AG09309 (cell line): ENCODE measurements around the gene C1QL2.

Experiments
- DNase-seq: peaks from one replicate; pipeline ENCODE4 v3.0.0-alpha.2; 2010; ENCODE audit warnings: low read depth
- H3K4me3 ChIP-seq: 2 replicates; pipeline ENCODE4 v1.5.1; 2011; ENCODE audit warnings: mild to moderate bottlenecking, low read depth, low read length, moderate library complexity; ENCODE audit not compliant: control insufficient read depth
- TF ChIP-seq, protein P1 (sequence below): IDR thresholded peaks from 2 replicates; pipeline ENCODE4 v1.5.1; 2011; ENCODE audit warnings: mild to moderate bottlenecking, low read depth, low read length, inconsistent platforms; ENCODE audit not compliant: insufficient read depth, control insufficient read depth; ENCODE audit errors: missing control alignments

The C1QL2 gene

DNA sequence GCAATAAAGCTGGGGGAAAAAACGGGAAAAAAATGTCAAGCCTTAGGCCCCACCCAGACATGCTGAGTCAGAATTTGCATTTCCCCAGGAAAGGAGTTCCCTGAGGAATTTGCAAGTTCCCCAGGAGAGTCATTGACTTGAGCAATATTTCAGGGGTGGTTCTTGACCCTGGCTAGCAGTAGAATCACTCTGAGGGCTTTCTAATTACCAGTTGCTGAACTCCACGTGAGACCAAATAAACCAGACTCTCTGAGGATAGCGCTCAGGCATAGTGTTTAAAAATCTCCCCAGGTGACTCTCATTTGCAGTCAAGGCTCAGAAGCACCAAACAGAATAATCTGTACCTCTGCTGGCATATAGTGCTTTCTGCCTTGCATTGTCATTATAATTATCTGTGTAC is 48.7 kb downstream of the C1QL2 start:
- TF ChIP-seq, protein P1, sequence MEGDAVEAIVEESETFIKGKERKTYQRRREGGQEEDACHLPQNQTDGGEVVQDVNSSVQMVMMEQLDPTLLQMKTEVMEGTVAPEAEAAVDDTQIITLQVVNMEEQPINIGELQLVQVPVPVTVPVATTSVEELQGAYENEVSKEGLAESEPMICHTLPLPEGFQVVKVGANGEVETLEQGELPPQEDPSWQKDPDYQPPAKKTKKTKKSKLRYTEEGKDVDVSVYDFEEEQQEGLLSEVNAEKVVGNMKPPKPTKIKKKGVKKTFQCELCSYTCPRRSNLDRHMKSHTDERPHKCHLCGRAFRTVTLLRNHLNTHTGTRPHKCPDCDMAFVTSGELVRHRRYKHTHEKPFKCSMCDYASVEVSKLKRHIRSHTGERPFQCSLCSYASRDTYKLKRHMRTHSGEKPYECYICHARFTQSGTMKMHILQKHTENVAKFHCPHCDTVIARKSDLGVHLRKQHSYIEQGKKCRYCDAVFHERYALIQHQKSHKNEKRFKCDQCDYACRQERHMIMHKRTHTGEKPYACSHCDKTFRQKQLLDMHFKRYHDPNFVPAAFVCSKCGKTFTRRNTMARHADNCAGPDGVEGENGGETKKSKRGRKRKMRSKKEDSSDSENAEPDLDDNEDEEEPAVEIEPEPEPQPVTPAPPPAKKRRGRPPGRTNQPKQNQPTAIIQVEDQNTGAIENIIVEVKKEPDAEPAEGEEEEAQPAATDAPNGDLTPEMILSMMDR = no peak
- no peak overlapping the region for H3K4me3 ChIP-seq
- DNase-seq = no peak

DNA sequence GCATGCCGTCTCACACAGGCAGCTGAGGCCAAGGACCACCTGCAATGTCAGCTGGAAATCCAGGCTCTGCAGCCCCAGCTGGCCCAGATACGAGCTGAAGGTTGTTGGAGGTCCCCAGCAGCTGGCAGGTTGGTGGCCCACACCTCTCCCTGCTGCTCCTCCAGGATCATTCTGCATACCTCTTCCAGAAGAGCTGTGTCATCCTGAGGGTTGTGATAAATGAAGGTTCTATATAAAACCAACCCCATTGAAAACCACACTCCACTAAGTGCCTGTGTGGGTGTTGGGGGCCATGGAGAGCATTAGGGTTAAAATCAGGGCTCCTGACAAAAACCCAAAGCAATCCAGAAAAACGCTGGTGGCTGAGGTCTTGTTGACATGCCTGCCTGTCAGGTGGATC is 50.4 kb downstream of the C1QL2 start:
- DNase-seq = no peak
- TF ChIP-seq, protein P1 = no peak
- H3K4me3 ChIP-seq = no peak overlapping the region

- TF ChIP-seq, protein P1 = no peak
- no peak overlapping the region for H3K4me3 ChIP-seq
- no peak for DNase-seq
These were observed 52.2 kb downstream of the C1QL2 start for GRCh38 chr2:119106301-119106897.
